GM19397 (cell line): ENCODE data around the gene ERICH2.

Experiments
- ATAC-seq: cut with Tn5 transposase; IDR thresholded peaks from one replicate; pipeline ENCODE4 v1.9.1; 2021; ENCODE audit warnings: mild to moderate bottlenecking, moderate library complexity; ENCODE audit not compliant: unreplicated experiment

Gene ERICH2

DNA sequence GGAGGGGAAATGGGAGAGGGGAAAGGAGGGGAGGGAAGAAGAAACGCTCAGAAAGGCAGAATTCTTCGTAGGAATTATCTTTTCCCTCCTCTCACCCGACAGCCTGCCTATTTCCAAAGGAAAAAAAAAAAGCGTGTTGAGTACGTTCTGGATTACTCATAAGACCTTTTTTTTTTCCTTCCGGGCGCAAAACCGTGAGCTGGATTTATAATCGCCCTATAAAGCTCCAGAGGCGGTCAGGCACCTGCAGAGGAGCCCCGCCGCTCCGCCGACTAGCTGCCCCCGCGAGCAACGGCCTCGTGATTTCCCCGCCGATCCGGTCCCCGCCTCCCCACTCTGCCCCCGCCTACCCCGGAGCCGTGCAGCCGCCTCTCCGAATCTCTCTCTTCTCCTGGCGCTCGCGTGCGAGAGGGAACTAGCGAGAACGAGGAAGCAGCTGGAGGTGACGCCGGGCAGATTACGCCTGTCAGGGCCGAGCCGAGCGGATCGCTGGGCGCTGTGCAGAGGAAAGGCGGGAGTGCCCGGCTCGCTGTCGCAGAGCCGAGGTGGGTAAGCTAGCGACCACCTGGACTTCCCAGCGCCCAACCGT, 46.4 kb downstream of the ERICH2 start, which contains the start of gene GAD1:
Gene GAD1, plus strand, starts transcription at position 384 of the 589 bp plus-strand sequence. CDS start 1,705 bp downstream, outside the sequence.
- ATAC-seq: no peak

DNA sequence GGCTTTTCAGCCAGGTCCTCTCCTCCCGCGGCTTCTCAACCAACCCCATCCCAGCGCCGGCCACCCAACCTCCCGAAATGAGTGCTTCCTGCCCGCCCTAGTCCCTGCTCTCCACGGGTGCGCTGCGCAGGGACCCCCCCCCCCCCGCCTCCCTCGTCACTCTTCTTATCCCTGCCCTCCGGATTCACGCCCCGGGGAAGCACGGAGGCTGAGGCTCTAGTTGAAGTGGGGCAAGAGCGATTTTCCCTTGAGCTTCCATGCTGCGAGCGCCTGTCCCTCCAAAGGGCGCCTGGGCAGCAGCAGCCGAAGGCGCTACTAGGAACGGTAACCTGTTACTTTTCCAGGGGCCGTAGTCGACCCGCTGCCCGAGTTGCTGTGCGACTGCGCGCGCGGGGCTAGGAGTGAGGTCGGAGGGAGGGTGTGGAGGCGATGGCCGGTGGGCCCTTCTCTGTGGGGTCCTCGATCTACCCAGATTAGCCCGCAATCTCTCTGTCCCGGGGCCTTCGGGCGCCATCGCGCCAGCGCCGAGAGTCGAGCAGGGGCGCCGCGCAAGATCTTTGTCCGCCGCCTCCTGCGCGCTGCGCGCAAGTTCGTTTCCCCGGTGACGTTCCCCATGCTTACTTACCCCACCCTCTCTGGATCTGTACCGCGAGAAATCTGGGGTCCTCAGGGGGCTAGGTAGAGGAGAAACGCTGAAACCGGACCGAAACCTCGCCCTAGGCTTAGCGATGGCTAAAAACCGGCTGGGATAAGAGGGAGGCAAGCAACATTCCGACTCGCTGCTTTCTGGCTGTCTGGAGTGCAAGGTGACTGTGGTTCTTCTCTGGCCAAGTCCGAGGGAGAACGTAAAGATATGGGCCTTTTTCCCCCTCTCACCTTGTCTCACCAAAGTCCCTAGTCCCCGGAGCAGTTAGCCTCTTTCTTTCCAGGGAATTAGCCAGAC, 47.2 kb downstream of the ERICH2 start:
- ATAC-seq: no peak

DNA sequence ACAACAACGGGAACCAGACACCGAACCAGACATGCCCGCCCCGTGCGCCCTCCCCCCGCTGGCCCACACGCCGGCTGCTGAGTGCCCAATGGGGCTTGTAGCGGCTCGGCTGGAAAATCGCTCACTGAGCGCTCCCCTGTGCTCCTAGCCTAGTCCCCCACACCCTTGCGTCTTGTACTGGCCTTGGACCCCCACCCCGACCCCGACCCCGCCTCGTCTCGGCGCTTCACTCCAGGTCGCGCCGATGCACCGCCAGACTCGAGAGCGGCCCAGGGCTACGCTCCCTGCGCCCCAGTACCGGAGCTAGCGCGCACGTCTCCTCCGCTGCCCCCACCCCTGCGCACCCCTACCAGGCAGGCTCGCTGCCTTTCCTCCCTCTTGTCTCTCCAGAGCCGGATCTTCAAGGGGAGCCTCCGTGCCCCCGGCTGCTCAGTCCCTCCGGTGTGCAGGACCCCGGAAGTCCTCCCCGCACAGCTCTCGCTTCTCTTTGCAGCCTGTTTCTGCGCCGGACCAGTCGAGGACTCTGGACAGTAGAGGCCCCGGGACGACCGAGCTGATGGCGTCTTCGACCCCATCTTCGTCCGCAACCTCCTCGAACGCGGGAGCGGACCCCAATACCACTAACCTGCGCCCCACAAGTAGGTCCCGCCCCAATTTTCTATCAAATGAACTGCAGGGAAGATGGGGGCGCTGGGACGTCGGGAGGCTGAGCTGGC, 48.0 kb downstream of the ERICH2 start:
- ATAC-seq: no peak

DNA sequence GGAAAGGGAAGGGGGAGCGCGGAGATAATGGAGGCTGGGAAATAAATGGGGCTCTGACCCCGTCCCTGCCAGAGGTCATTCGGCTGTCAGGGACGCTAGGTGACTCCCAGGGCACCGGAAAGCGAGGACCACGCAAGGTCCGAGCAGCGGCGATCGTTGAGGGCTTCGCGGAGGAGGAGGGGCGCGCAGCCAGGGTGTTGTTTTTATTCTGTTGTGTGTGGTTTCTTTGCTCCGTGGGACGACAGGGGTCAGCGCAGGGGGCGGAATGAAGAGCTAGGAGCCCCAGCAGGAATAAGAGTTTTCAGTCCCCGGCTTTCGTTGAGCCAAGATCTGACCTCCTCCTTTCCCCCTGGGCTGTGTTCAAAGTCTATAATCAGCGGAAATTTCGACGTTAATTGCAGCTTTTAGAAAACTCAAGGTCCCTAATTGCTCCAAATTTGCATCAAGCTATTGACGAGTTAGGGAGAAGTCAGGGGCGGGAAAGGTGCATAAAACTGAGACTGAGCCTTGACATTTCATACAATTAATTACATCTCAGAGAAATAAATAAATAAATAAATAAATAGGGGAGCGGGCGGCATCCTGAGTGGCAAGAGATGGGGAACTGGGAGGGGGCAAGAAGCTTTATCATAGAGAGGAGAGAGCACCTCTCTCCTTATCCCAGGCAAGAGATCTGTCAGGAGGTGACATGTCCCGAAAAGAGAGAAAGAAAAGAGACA, 48.7 kb downstream of the ERICH2 start:
- ATAC-seq: no peak

DNA sequence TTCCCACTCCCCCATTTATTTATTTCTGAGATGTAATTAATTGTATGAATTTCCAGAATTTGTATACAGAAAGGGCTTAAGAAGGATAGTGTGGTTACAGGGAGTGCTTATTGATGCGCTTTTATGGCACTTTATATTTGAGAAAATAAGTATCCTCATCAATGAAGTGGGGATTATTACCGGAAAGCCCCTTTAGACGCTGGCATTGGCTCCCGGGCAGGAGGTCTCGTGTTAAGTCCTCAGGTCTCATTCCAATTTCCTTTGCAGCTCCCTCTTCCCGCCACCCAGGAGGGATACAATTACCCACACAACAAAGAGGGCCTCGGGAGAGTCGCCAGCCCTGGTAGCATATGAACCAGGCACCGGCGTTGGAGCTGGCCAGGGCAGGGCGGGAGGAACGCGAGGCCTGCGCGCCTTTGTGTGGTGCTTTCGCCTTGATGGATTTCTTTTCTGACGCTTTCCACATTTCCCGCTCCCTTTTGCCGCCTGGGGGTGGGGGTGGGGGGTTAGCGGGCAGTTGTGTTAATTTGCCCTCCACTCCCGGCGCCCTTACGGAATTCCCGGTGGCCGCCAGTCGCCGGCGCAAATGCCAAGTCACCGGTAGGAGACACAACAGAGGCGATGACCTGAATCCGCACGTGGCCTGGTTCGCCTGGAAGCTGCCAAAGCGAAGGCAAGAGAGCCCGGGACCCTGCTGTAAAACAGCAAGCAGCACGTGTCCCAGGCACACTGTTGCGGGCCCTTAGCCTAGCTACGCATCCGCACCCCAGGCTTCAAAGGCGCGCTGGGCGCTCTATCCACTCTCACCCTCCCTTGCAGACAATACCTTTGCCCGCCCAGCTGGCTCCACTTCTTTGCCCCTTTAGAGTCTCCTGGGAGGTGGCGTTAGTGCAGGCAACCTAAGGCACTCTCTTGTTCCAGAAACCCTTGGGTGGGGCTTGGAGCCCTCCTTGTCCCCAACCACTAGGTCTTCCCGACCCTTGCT, 49.8 kb downstream of the ERICH2 start:
- ATAC-seq: no peak

GRCh38 chr2:170820757-170821530, 50.8 kb downstream of the ERICH2 start:
- ATAC-seq: no peak

DNA sequence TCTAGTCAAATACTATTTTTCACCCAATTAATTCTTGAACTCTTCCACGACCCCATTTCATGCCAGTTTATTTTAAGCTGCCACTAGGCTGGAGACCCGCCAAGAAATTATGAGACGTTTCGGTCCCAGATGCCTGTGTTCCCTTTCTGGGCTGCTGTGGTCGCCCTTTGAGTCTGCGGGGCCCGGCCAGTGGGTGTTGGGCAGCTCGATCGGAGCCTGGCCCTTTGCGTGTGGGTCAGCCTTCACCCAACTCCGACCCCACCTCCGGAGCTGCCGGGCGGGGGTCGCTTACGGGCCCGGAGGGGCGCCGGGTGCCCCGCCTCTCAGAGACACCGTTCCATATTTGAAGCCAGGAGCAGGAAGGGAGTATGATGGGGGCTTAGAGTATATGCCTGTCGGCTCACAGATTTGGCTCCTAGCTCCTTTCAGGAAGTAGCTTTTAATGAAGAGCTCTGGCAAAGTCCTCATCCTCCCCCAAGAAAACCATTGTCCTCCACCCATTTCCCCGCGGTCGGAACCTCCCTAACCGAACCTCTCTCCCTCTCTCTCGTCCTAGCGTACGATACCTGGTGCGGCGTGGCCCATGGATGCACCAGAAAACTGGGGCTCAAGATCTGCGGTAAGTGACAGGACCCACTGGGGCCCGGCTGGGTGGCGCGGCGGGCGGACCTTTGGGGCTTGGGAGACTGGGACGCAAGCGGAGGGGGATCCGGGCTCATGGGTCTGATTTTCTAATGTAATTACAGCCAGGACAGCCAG, 51.5 kb downstream of the ERICH2 start:
- ATAC-seq: no peak

- no peak for ATAC-seq
These were observed 52.3 kb downstream of the ERICH2 start for GRCh38 chr2:170822290-170823087.

DNA sequence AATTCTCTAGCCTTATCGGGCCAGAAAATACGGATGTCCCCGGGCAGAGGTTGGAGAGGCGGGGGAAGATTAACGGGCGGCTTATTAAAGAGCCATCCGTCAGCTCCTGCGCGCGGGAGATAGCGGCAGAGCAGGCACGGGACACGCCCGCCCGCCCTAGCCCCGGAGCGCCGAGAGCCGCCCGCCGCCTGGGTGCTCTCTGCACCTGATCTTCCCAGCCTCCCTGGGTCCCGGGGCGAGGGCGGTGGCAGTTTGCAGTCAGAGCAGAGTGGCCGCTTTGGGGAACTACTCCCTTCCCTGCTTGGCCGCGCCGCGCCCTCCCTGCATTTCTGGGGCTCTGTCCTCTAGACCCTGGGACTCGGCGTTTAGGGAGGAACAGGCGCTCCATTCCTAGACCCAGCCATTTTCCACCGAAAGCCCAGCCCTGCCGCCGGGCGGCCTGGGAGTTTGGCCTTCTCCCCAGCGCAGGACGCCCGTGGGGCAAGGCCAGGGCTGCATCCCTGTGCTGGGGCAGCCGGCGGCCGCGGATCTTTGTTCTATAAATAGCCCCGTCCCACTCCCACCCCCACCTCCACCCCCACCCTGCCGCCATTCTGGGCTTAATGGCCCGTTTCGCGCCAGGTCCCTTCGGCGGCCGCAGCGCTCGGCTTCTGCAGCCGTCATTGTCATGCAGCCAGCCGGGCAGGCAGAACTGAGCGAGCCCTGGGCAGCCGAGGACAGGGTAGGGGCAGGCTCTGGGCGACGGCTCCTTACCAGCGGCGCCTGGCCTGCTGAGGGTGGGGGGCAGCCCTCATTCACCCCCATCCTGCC, 53.1 kb downstream of the ERICH2 start:
- no peak for ATAC-seq

- ATAC-seq: no peak
These were observed 53.7 kb downstream of the ERICH2 start for GRCh38 chr2:170823898-170824215.

- ATAC-seq: no peak
These were observed 54.4 kb downstream of the ERICH2 start for GRCh38 chr2:170824526-170825015.

GRCh38 chr2:170827841-170828532, 57.8 kb downstream of the ERICH2 start:
- ATAC-seq: no peak

DNA sequence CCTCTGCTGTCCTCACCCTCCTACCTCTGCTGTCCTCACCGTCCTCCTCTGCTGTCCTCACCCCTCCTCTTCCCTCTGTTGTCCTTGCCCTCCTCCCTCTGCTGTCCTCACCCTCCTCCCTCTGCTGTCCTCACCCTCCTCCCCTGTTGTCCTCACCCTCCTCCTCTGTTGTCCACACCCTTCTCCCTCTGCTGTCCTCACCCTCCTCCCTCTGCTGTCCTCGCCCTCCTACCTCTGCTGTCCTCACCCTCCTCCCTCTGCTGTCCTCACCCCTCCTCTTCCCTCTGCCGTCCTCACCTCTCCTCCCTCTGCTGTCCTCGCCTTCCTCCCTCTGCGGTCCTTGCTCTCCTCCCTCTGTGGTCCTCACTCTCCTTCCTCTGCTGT, 58.3 kb downstream of the ERICH2 start:
- ATAC-seq: no peak

- no peak for ATAC-seq
These were observed 58.9 kb downstream of the ERICH2 start for GRCh38 chr2:170829036-170829435.

GRCh38 chr2:170830166-170830565, 60.0 kb downstream of the ERICH2 start:
- no peak for ATAC-seq

GRCh38 chr2:170831115-170831514, 60.9 kb downstream of the ERICH2 start:
- no peak for ATAC-seq
